GM12891 (cell line): ENCODE measurements around the gene IL18RAP.

Experiments used
- DNase-seq: peaks from one replicate; pipeline ENCODE4 v3.0.0; 2011; ENCODE audit warnings: low spot score; ENCODE audit not compliant: insufficient read length
- FAIRE-seq: peaks from 2 replicates; lab custom pipeline; 2011; peaks lifted over from hg19 to GRCh38; lab: Jason Lieb, UNC
- PAX5 ChIP-seq: IDR thresholded peaks from 2 replicates; pipeline ENCODE4 v1.6.1; 2011; ENCODE audit warnings: low read length, moderate library complexity, mild to moderate bottlenecking; ENCODE audit not compliant: insufficient read depth, severe bottlenecking
- POLR2A ChIP-seq: IDR thresholded peaks from 2 replicates; pipeline ENCODE4 v1.6.1; 2011; ENCODE audit warnings: low read depth, low read length, control low read depth
- POLR2AphosphoS5 ChIP-seq: IDR thresholded peaks from 2 replicates; pipeline ENCODE4 v1.6.1; 2011; ENCODE audit warnings: low read depth, low read length, control low read depth
- POU2F2 ChIP-seq: IDR thresholded peaks from 2 replicates; pipeline ENCODE4 v1.6.1; 2011; ENCODE audit warnings: low read depth, mild to moderate bottlenecking, control low read depth, low read length, moderate library complexity
- SPI1 ChIP-seq: IDR thresholded peaks from 2 replicates; pipeline ENCODE4 v1.6.1; 2011; ENCODE audit warnings: low read depth, low read length, control low read depth
- TAF1 ChIP-seq: IDR thresholded peaks from 2 replicates; pipeline ENCODE4 v1.6.1; 2011; ENCODE audit warnings: low read depth, low read length, control low read depth

The IL18RAP gene

DNA sequence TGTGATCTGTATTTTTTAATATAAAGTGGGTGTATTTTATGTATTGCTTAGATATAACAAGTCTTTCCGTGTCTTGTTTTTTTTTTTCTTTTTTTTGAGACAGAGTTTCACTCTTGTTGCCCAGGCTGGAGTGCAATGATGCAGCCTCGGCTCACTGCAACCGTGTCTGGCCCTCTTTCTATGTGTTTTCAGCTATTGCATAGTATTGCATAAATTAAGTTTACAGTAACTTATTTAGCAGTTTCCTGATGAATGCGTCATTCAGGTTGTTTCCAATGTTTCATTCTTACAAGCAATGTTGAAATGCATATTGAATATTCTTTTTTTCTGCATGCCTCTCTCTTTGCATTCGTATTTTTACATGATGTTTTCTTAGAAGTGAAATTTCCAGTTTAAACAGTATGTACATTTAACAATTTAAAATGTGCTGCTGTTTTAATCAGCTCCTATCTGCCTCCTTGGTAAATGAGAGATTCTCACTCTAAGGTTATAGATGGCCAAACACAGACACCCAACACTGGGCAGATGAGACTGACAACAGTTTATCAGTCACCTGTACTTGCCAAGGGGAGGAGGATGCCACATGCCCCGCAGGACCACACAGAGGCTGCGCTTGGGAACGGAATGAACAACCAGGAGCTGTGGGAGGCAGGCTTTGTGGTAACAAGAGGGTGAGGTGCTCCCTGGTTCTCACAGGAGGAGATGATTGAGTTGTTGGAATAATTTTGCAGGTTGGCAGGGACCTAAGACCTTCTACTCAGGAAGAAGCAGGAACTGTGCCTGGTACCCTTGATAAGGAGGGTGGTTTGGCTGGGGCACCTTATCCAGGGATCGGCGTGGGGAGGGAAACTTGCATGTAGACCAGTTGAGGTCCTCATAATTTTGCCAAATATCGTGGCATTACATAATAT, 57.6 kb downstream of the IL18RAP start:
- FAIRE-seq (no peak), DNase-seq (no peak)
- TF ChIP-seq POLR2AphosphoS5 (no peak), SPI1 (no peak)

DNA sequence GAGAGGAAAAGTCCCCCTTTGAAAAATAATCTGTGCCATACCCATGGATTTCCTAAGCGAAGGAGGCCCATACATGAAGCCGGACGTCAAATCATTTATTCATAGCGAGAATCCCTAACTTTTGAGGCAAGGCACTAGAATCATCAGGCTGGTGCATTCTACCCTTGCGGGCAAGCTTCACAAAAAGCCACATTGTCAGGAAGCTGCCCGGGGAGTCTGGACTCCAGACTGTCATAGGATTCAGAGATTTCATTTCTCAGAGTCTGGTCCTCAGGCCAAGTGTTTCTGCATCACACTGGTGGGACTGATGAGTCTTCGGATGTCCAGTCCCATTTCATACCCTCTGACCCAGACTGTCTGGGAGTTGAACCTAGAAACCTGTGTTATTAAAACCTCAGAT, 59.0 kb downstream of the IL18RAP start:
- DNase-seq: no peak
- TF ChIP-seq POLR2AphosphoS5: no peak
- no peak for TF ChIP-seq POU2F2
- TF ChIP-seq SPI1: no peak
- no peak for FAIRE-seq

DNA sequence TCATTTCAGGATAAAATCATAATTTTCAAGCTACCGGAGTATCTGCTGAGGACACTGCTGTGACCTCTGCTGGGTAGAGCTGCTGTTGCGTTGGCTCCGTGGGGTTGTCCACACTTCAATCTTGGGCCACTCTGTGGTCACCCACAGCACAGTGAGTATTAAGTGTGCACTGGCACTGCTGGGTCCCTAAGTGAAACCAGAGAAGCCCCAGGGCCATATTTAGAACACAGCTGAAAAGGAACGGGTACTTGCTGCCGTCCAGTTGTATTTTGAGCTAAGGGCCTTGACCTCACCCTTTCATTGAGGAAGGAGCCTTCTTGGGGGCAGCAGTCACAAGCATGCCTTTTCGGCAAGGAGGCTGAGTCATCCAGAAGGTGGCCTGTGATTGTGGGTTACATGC, 60.1 kb downstream of the IL18RAP start:
- TF ChIP-seq POLR2AphosphoS5: no peak
- no peak for TF ChIP-seq TAF1
- no peak for TF ChIP-seq SPI1
- TF ChIP-seq PAX5: no peak
- TF ChIP-seq POU2F2: no peak
- no peak for TF ChIP-seq POLR2A
- FAIRE-seq (no peak), DNase-seq (no peak)

DNA sequence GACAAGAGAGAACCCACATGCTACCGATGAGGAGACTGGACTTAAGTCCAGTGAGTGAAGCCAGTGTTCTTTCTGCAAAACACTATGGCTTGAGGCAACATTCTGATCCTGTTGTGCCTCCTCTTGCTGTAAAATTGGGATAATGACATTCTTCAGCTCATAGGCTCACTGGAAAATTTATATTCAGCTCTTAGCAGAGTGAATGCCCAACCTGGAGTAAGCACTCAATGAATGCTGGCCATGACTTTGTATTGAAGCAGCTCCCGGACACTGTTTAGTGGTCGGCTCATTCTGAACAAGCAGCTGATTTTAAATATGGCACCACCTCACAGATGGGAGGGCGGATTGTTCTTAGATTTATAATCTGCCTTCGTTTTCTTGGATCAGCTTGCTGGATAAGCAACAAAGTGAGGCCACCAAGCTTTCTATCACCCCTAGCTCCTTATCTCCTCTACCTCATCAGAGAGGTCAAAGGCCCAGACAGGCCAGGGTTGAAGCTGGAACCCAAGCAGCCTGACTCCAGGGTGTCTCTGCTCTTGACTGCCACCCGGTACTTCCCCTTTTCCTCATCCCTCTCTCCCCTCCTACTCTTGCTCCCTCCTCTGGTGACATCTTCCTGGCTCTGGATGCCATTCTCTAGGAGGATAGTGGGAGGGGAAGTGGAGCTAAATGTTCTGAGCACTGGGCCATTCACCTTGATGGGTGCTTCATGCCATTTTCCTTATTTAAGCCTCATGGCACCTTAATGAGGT, 61.5 kb downstream of the IL18RAP start:
- no peak for DNase-seq
- no peak for FAIRE-seq
- TF ChIP-seq PAX5 (no peak), TAF1 (no peak), SPI1 (no peak), POLR2AphosphoS5 (no peak)

DNA sequence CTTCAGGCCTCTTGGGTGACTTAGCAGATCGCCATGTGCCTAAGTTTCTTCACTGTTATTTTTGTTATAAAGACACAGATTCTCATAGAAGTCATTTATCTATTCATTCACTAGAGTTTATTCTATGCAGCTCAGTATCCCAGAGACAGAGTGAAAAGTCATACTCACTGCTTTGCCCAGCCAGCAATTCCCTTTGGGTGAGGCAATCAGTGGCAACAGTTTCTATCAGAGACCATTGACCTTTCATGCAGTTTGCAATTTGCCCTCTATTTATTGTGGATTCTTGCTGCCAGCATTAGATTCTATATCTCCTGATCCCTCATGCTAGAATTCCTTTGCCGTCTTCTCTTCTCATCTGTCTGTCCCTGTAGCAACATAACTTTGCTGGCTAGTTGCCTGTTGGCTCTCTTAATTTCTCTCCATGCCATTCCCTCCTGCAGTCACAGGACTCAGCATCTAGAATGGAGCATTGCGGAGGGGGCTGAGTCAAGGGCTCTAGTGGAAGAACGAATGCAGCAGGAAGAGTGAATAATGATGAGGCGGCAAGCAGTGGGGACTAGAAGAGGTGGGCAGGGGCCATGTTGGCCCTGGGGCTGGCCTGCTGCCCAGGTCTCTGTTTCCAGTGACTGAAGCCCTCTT, 62.3 kb downstream of the IL18RAP start:
- FAIRE-seq (no peak), DNase-seq (no peak)
- no peak for TF ChIP-seq TAF1
- TF ChIP-seq POLR2AphosphoS5: no peak
- TF ChIP-seq SPI1: no peak
- no peak for TF ChIP-seq POU2F2

DNA sequence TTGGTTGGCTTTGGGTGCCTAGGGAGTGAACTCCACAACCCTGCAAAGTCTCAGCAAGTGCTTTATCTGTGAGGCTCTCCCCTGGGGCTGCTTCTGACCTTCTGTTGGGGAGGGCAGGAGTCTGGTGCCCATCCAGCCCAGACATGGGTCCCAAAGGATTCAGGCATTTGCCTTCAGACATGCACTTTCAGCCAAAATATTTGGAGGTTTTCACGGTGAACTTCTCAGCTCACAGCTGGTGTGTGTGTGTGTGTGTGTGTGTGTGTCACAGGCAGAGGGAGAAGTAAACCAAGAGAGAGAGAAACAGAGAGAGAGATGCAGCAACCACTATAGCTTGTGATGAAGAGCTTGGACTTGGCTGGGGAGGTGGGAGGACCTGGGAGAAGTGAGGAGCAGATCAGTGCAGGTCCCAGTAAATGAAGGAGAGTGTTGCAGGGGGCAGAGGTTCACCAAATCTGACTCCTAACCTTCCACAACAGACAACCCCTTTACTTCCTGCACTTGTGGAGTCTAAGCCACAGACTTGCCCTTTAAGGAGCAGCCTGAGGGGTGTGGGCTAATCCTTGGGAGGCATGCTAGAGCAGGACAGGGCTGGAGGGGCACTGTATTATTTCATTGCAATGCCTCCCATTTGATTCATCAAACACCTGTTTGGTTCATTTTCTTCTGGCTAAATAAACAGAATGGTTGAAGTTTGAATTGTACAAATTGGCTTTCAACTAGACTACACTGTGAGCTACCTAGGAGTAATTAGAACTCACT, 64.2 kb downstream of the IL18RAP start:
- no peak for DNase-seq
- FAIRE-seq: no peak

DNA sequence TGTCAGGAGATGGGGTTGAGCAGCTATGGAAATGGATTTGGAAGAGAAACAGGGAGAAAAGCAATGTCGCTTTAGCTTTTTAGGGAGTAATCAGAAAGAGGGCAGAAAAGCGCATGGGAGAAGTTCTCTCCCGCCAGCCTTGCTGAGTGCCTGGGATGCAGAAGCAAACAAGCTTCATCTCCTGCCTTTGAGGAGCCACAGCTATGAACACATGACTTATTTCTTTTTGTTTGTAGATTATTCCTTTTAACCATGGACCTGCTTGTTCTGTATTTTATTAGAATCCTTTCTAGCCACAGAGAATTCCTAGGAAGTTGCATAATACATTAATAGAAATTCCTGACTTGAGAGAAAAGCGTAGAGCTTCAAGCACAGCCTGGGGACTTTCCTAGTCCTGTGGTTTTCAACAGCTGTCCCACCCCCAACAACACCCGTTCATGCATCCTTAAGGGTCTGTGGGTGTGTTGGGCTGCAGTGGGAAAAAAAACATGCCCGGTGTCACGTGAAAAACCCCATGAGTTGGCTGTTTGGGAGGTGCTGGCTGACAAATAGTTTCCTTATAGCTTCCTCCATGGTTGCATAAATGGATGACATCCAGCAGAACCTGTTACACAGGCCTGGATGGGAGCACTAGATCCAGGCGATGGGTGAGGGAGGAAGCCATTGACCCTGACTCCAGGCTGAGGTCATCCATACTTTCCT, 65.0 kb downstream of the IL18RAP start:
- DNase-seq: no peak
- FAIRE-seq: no peak
- no peak for TF ChIP-seq SPI1
- no peak for TF ChIP-seq POLR2AphosphoS5
- no peak for TF ChIP-seq PAX5
- TF ChIP-seq POU2F2: no peak
- no peak for TF ChIP-seq POLR2A
- TF ChIP-seq TAF1: no peak

More for the DNA sequence above, 64.2 kb downstream of the IL18RAP start:
- TF ChIP-seq PAX5 (no peak), POLR2AphosphoS5 (no peak), SPI1 (no peak), TAF1 (no peak), POLR2A (no peak), POU2F2 (no peak)

DNA sequence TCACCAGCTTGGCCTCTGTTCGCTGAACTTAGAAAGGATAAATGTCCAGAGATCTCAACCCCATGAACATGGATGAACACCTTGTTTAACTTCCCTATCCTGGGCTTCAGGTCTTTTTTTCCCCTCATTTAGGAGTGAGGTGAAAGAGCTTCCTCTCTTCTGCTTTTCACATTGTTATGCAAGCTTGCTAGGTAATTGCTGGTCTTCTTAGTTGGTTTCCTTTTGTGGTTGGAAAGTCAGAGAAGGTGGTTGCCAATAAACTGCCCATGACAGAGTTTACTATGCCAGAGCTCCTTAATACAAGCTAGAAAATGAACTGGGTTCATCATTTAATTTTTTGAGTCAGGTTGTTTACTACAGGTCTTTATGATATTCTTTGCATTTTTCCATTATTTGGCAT, 66.7 kb downstream of the IL18RAP start:
- FAIRE-seq (no peak), DNase-seq (no peak)
- TF ChIP-seq POLR2AphosphoS5: no peak
- no peak for TF ChIP-seq POU2F2

DNA sequence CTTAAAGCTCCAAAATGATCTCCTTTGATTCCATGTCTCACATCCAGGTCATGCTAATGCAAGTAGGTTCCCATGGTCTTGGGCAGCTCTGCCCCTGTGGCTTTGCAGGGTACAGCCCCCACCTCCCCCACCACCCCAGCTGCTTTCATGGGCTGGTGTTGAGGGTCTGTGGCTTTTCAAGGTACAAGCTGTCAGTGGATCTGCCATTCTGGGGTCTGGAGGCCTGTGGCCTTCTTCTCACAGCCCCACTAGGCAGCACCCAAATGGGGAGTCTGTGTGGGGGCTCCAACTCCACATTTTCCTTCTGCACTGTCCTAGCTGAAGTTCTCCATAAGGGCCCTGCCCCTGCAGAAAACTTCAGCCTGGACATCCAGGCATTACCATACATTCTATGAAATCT, 69.0 kb downstream of the IL18RAP start:
- TF ChIP-seq POLR2AphosphoS5: no peak
- TF ChIP-seq POU2F2: no peak
- no peak for TF ChIP-seq TAF1
- no peak for TF ChIP-seq POLR2A
- no peak for TF ChIP-seq PAX5
- TF ChIP-seq SPI1: no peak
- DNase-seq: no peak
- no peak for FAIRE-seq
